Trophoblast cell (in vitro differentiated cells and primary cell): ENCODE results near the gene SLC6A18.

ENCODE experiments used
- DNase-seq, 2 donors: peaks; one replicate each; pipeline ENCODE4 v3.0.0-alpha.2; 2016
- H2AFZ ChIP-seq: 2 replicates; pipeline ENCODE4 v1.6.1; 2013; ENCODE audit warnings: low read length, moderate library complexity, mild to moderate bottlenecking; ENCODE audit not compliant: insufficient read depth, poor library complexity
- H2AK5ac ChIP-seq: 2 replicates; pipeline ENCODE4 v1.6.1; 2013; ENCODE audit warnings: mild to moderate bottlenecking, low read length
- H2BK120ac ChIP-seq: 2 replicates; pipeline ENCODE4 v1.6.1; 2013; ENCODE audit warnings: low read length, mild to moderate bottlenecking, moderate library complexity; ENCODE audit not compliant: insufficient read depth, poor library complexity
- H2BK12ac ChIP-seq: 2 replicates; pipeline ENCODE4 v1.6.1; 2013; ENCODE audit warnings: mild to moderate bottlenecking, low read length, moderate library complexity
- H2BK5ac ChIP-seq: 2 replicates; pipeline ENCODE4 v1.6.1; 2013; ENCODE audit warnings: low read length, low read depth, moderate library complexity, mild to moderate bottlenecking; ENCODE audit not compliant: poor library complexity
- H3K14ac ChIP-seq: 2 replicates; pipeline ENCODE4 v1.6.1; 2013; ENCODE audit warnings: mild to moderate bottlenecking, low read length
- H3K18ac ChIP-seq: 2 replicates; pipeline ENCODE4 v1.6.1; 2013; ENCODE audit warnings: mild to moderate bottlenecking, low read length
- H3K23ac ChIP-seq: 2 replicates; pipeline ENCODE4 v1.6.1; 2013; ENCODE audit warnings: low read length
- H3K27ac ChIP-seq: 2 replicates; pipeline ENCODE4 v1.5.1; 2013; ENCODE audit warnings: low read depth, mild to moderate bottlenecking, inconsistent platforms, low read length, moderate library complexity
- H3K27me3 ChIP-seq: 2 replicates; pipeline ENCODE4 v1.6.1; 2013; ENCODE audit warnings: inconsistent platforms, mild to moderate bottlenecking, low read length, moderate library complexity; ENCODE audit not compliant: insufficient read depth
- H3K36me3 ChIP-seq, 2 experiments: 1 replicate in 1 of 2; 2 replicates in 1 of 2; pipeline ENCODE4 v1.6.1; 2013; ENCODE audit warnings: low read length in 2 of 2, mild to moderate bottlenecking in 2 of 2, moderate library complexity in 1 of 2; ENCODE audit not compliant: insufficient read depth in 2 of 2, control insufficient read depth in 1 of 2
- H3K4ac ChIP-seq: 2 replicates; pipeline ENCODE4 v1.6.1; 2013; ENCODE audit warnings: low read depth, mild to moderate bottlenecking, low read length, moderate library complexity
- H3K4me1 ChIP-seq, 2 experiments: 1 replicate in 1 of 2; 2 replicates in 1 of 2; pipeline ENCODE4 v1.6.1; 2013; ENCODE audit warnings: low read length in 2 of 2, mild to moderate bottlenecking in 2 of 2, moderate library complexity in 1 of 2; ENCODE audit not compliant: insufficient read depth in 2 of 2, control insufficient read depth in 1 of 2
- H3K4me2 ChIP-seq: 2 replicates; pipeline ENCODE4 v1.6.1; 2013; ENCODE audit warnings: inconsistent platforms, mild to moderate bottlenecking, low read length, moderate library complexity
- H3K4me3 ChIP-seq: 2 replicates; pipeline ENCODE4 v1.5.1; 2013; ENCODE audit warnings: mild to moderate bottlenecking, low read depth, low read length, inconsistent platforms
- H3K79me1 ChIP-seq: one replicate; pipeline ENCODE4 v1.6.1; 2013; ENCODE audit warnings: low read length
- H3K79me2 ChIP-seq: 2 replicates; pipeline ENCODE4 v1.6.1; 2013; ENCODE audit warnings: low read length, mild to moderate bottlenecking; ENCODE audit not compliant: control insufficient read depth, insufficient read depth, poor library complexity
- H3K9ac ChIP-seq: 2 replicates; pipeline ENCODE4 v1.6.1; 2013; ENCODE audit warnings: mild to moderate bottlenecking, low read length
- H3K9me3 ChIP-seq: 2 replicates; pipeline ENCODE4 v1.6.1; 2013; ENCODE audit warnings: low read depth, mild to moderate bottlenecking, control low read depth, inconsistent platforms, low read length; ENCODE audit not compliant: insufficient read depth
- H4K12ac ChIP-seq: 2 replicates; pipeline ENCODE4 v1.6.1; 2013; ENCODE audit warnings: low read depth, mild to moderate bottlenecking, low read length, moderate library complexity
- H4K8ac ChIP-seq: 2 replicates; pipeline ENCODE4 v1.6.1; 2013; ENCODE audit warnings: low read depth, mild to moderate bottlenecking, low read length, moderate library complexity
- H4K91ac ChIP-seq: one replicate; pipeline ENCODE4 v1.6.1; 2013; ENCODE audit warnings: low read depth, mild to moderate bottlenecking, low read length, moderate library complexity
- WGBS: extraction: QIAGEN DNeasy Blood & Tissue Kit; methylation state at CpG from one replicate; pipeline ENCODE4 v1.1.7; 2013; ENCODE audit warnings: missing lambda C conversion rate; ENCODE audit not compliant: insufficient read length, insufficient coverage; ENCODE audit errors: extremely low coverage; 5-methylcytosine and 5-hydroxymethylcytosine counted together

Gene SLC6A18

GRCh38 chr5:1195916-1196315 lies 29.3 kb upstream of the SLC6A18 start:
- no peaks in the 10 kb centered on the region for H3K79me2 ChIP-seq
- no peak overlapping the region for H3K4ac ChIP-seq
- H4K91ac ChIP-seq = no peak overlapping the region
- H4K8ac ChIP-seq = no peak overlapping the region
- no peak overlapping the region for H3K4me2 ChIP-seq
- H3K9me3 ChIP-seq = peaks cover 5% of the 10 kb centered on the region
- no peak overlapping the region for H3K27ac ChIP-seq
- no peak overlapping the region for H3K18ac ChIP-seq
- no peaks in the 10 kb centered on the region for H3K36me3 ChIP-seq
- no CpG with 5 or more reads among the region's 24 CpGs for WGBS
- H3K9ac ChIP-seq = no peak overlapping the region
- DNase-seq = no peak
- H3K23ac ChIP-seq = no peak overlapping the region
- no peak overlapping the region for H3K4me3 ChIP-seq
- H3K27me3 ChIP-seq = no peaks in the 10 kb centered on the region
- H3K14ac ChIP-seq = no peak overlapping the region
- H2AK5ac ChIP-seq = no peak overlapping the region
- H3K4me1 ChIP-seq = no peaks in the 10 kb centered on the region
- no peak overlapping the region for H2BK5ac ChIP-seq
- no peak overlapping the region for H2AFZ ChIP-seq
- H2BK12ac ChIP-seq = no peak overlapping the region
- H2BK120ac ChIP-seq = no peak overlapping the region
- H4K12ac ChIP-seq = no peak overlapping the region
- H3K79me1 ChIP-seq = no peaks in the 10 kb centered on the region

- Histone ChIP-seq H3K27me3 (no peaks in the 10 kb centered on the region), H3K79me2 (no peaks in the 10 kb centered on the region), H2BK12ac (no peak overlapping the region), H3K79me1 (no peaks in the 10 kb centered on the region), H4K12ac (no peak overlapping the region), H3K14ac (no peak overlapping the region), H3K4me3 (no peak overlapping the region), H2BK5ac (no peak overlapping the region), H3K9me3 (peaks cover 5% of the 10 kb centered on the region), H4K91ac (no peak overlapping the region), H3K9ac (no peak overlapping the region), H3K36me3 (no peaks in the 10 kb centered on the region), H3K27ac (no peak overlapping the region), H3K18ac (no peak overlapping the region), H3K4me1 (no peaks in the 10 kb centered on the region), H2AFZ (no peak overlapping the region), H3K23ac (no peak overlapping the region), H3K4me2 (no peak overlapping the region), H2BK120ac (no peak overlapping the region), H4K8ac (no peak overlapping the region), H2AK5ac (no peak overlapping the region), H3K4ac (no peak overlapping the region)
- no peak for DNase-seq
- WGBS = no CpG with 5 or more reads among the region's 1 CpG
These were observed 28.6 kb upstream of the SLC6A18 start for GRCh38 chr5:1196562-1196961.

- Histone ChIP-seq H2AK5ac (no peak overlapping the region), H3K4me1 (no peaks in the 10 kb centered on the region), H3K27me3 (no peaks in the 10 kb centered on the region), H2AFZ (no peak overlapping the region), H2BK120ac (no peak overlapping the region), H4K8ac (no peak overlapping the region), H2BK5ac (no peak overlapping the region), H2BK12ac (no peak overlapping the region), H3K9me3 (peaks cover 3% of the 10 kb centered on the region), H3K4ac (no peak overlapping the region), H3K79me2 (no peaks in the 10 kb centered on the region), H4K91ac (no peak overlapping the region), H4K12ac (no peak overlapping the region), H3K23ac (no peak overlapping the region), H3K79me1 (no peaks in the 10 kb centered on the region), H3K36me3 (no peaks in the 10 kb centered on the region), H3K18ac (no peak overlapping the region), H3K4me3 (no peak overlapping the region), H3K9ac (no peak overlapping the region), H3K4me2 (no peak overlapping the region), H3K14ac (no peak overlapping the region), H3K27ac (no peak overlapping the region)
- WGBS = no CpG with 5 or more reads among the region's 7 CpGs
- no peak for DNase-seq
These were observed 27.1 kb upstream of the SLC6A18 start for GRCh38 chr5:1197876-1198666.

GRCh38 chr5:1199340-1199648 lies 25.9 kb upstream of the SLC6A18 start:
- Histone ChIP-seq H3K79me1 (no peaks in the 10 kb centered on the region), H4K91ac (no peak overlapping the region), H2AK5ac (no peak overlapping the region), H3K36me3 (no peaks in the 10 kb centered on the region), H3K4ac (no peak overlapping the region), H3K79me2 (no peaks in the 10 kb centered on the region), H3K23ac (no peak overlapping the region), H2AFZ (no peak overlapping the region), H2BK5ac (no peak overlapping the region), H3K27ac (no peak overlapping the region), H2BK12ac (no peak overlapping the region), H3K9me3 (peaks cover 5% of the 10 kb centered on the region), H4K12ac (no peak overlapping the region), H3K4me1 (no peaks in the 10 kb centered on the region), H4K8ac (no peak overlapping the region), H2BK120ac (no peak overlapping the region), H3K9ac (no peak overlapping the region), H3K4me3 (no peak overlapping the region), H3K14ac (no peak overlapping the region), H3K27me3 (no peaks in the 10 kb centered on the region), H3K18ac (no peak overlapping the region), H3K4me2 (no peak overlapping the region)
- no peak for DNase-seq
